H1 (cell line): ENCODE data around the gene FNDC5. TPM values are rescaled to one million over a fixed set of nuclear protein-coding genes. Genes with fewer than 3 reads are reported as not detected.

Experiments used
- CTCF ChIA-PET: fragments of 300-600 bp; sonication (Branson Sonifier 250); formaldehyde crosslinking; loops from one replicate; lab custom pipeline; 2021; ENCODE audit not compliant: partially characterized antibody; lab: Charles Lee
- POLR2A ChIA-PET: fragments of 300-600 bp; sonication (Branson Sonifier 250); formaldehyde crosslinking; loops from one replicate; lab custom pipeline; 2021; ENCODE audit warnings: inconsistent platforms; ENCODE audit not compliant: partially characterized antibody; lab: Charles Lee
- DNase-seq, 2 experiments: peaks; one replicate each; pipeline versions ENCODE4 v3.0.0 to v3.0.0-alpha.2; 2010 to 2022; ENCODE audit warnings: low spot score in 2 of 2, low read depth in 1 of 2, mixed read lengths in 1 of 2
- FAIRE-seq: peaks from 2 replicates; lab custom pipeline; 2011; peaks lifted over from hg19 to GRCh38; lab: Jason Lieb, UNC
- H2AFZ ChIP-seq: 2 replicates; pipeline ENCODE4 v1.8.1; 2012; ENCODE audit warnings: low read length, inconsistent platforms
- H2AK5ac ChIP-seq: 2 replicates; pipeline ENCODE4 v1.6.1; 2013; ENCODE audit warnings: low read depth, low read length
- H2BK120ac ChIP-seq: replicated peaks from 2 replicates; pipeline ENCODE3; 2013; ENCODE audit warnings: low read depth, low read length, inconsistent platforms
- H2BK12ac ChIP-seq: 2 replicates; pipeline ENCODE4 v1.6.1; 2013; ENCODE audit warnings: low read depth, low read length
- H2BK15ac ChIP-seq: 2 replicates; pipeline ENCODE4 v1.6.1; 2013; ENCODE audit warnings: low read length
- H2BK20ac ChIP-seq: 2 replicates; pipeline ENCODE4 v1.6.1; 2013; ENCODE audit warnings: low read length
- H2BK5ac ChIP-seq: 2 replicates; pipeline ENCODE4 v1.6.1; 2013; ENCODE audit warnings: low read depth, low read length
- H3K14ac ChIP-seq: 2 replicates; pipeline ENCODE4 v1.6.1; 2013; ENCODE audit warnings: inconsistent platforms; ENCODE audit not compliant: insufficient read length
- H3K18ac ChIP-seq: 2 replicates; pipeline ENCODE4 v1.6.1; 2013; ENCODE audit warnings: low read length; ENCODE audit errors: extremely low read depth
- H3K23ac ChIP-seq: 2 replicates; pipeline ENCODE4 v1.6.1; 2013; ENCODE audit warnings: inconsistent platforms; ENCODE audit not compliant: insufficient read length
- H3K23me2 ChIP-seq: 2 replicates; pipeline ENCODE4 v1.6.1; 2013; ENCODE audit warnings: low read depth, low read length
- H3K27ac ChIP-seq: 2 replicates; pipeline ENCODE4 v1.6.1; 2011; ENCODE audit warnings: low read depth, low read length, inconsistent platforms
- H3K27me3 ChIP-seq, 4 experiments: replicated peaks in 1 of 4; 1 replicate in 1 of 4; 2 replicates in 3 of 4; pipeline versions ENCODE4 v1.6.1 to v1.8.1; 2011 to 2013; ENCODE audit warnings: low read length in 3 of 4, mild to moderate bottlenecking in 3 of 4, inconsistent platforms in 2 of 4, mixed read lengths in 2 of 4, moderate library complexity in 1 of 4; ENCODE audit not compliant: control insufficient read depth in 3 of 4, insufficient read depth in 3 of 4; ENCODE audit errors: extremely low read depth in 1 of 4
- H3K36me3 ChIP-seq, 4 experiments: 2 replicates each; pipeline versions ENCODE4 v1.6.1 to v1.8.1; 2011 to 2013; ENCODE audit warnings: mild to moderate bottlenecking in 4 of 4, low read length in 3 of 4, moderate library complexity in 2 of 4, control low read depth in 1 of 4, inconsistent platforms in 1 of 4; ENCODE audit not compliant: insufficient read depth in 4 of 4, control insufficient read depth in 2 of 4
- H3K4ac ChIP-seq: replicated peaks from 2 replicates; pipeline ENCODE3; 2013; ENCODE audit warnings: low read length, low read depth, mixed read lengths, inconsistent platforms; ENCODE audit not compliant: insufficient read length
- H3K4me1 ChIP-seq, 4 experiments: replicated peaks in 1 of 4; 1 replicate in 1 of 4; 2 replicates in 3 of 4; pipeline versions ENCODE4 v1.6.1 to v1.8.1; 2011 to 2013; ENCODE audit warnings: low read length in 3 of 4, inconsistent platforms in 2 of 4, mixed read lengths in 1 of 4; ENCODE audit not compliant: insufficient read depth in 4 of 4, control insufficient read depth in 3 of 4
- H3K4me2 ChIP-seq, 2 experiments: 2 replicates each; pipeline versions ENCODE4 v1.6.1 to v1.8.1; 2011 to 2013; ENCODE audit warnings: low read depth in 2 of 2, low read length in 2 of 2, control low read depth in 1 of 2, inconsistent platforms in 1 of 2, mild to moderate bottlenecking in 1 of 2; ENCODE audit not compliant: insufficient read depth in 1 of 2
- H3K4me3 ChIP-seq, 4 experiments: fragments of 200-600, 300-600 bp in 1 of 4; sonication (generic), shearing (Covaris generic), sonication (Bioruptor Twin) in 1 of 4; 2 replicates each; pipeline versions ENCODE4 v1.5.1 to v1.8.1; 2011 to 2016; ENCODE audit warnings: low read length in 4 of 4, low read depth in 3 of 4, control low read depth in 2 of 4, inconsistent platforms in 2 of 4, mild to moderate bottlenecking in 2 of 4, mixed read lengths in 1 of 4, moderate library complexity in 1 of 4; ENCODE audit not compliant: insufficient read depth in 2 of 4; ENCODE audit errors: extremely low read depth in 1 of 4
- H3K56ac ChIP-seq: replicated peaks from 2 replicates; pipeline ENCODE3; 2013; ENCODE audit warnings: low read depth, mild to moderate bottlenecking, mixed read lengths, low read length, inconsistent platforms; ENCODE audit not compliant: insufficient read length
- H3K79me1 ChIP-seq: 2 replicates; pipeline ENCODE4 v1.6.1; 2013; ENCODE audit warnings: low read depth, low read length, control low read depth
- H3K79me2 ChIP-seq, 2 experiments: 2 replicates each; pipeline versions ENCODE4 v1.6.1 to v1.8.1; 2012 to 2013; ENCODE audit warnings: low read length in 2 of 2, mild to moderate bottlenecking in 2 of 2, inconsistent platforms in 1 of 2; ENCODE audit not compliant: insufficient read depth in 2 of 2, control insufficient read depth in 1 of 2
- H3K9ac ChIP-seq, 4 experiments: replicated peaks in 1 of 4; 1 replicate in 1 of 4; 2 replicates in 3 of 4; pipeline versions ENCODE4 v1.6.1 to v1.8.1; 2011 to 2013; ENCODE audit warnings: low read depth in 3 of 4, low read length in 3 of 4, control low read depth in 2 of 4, mild to moderate bottlenecking in 2 of 4, moderate library complexity in 2 of 4, inconsistent platforms in 1 of 4; ENCODE audit errors: extremely low read depth in 1 of 4
- H3K9me3 ChIP-seq, 2 experiments: 2 replicates each; pipeline versions ENCODE4 v1.6.1 to v1.8.1; 2012 to 2013; ENCODE audit warnings: mild to moderate bottlenecking in 2 of 2, moderate library complexity in 2 of 2, control low read depth in 1 of 2, inconsistent platforms in 1 of 2, low read depth in 1 of 2, low read length in 1 of 2, mixed read lengths in 1 of 2; ENCODE audit not compliant: insufficient read depth in 2 of 2
- H4K20me1 ChIP-seq, 2 experiments: replicated peaks in 1 of 2; 2 replicates each; pipeline versions ENCODE3 to v1.8.1; 2011 to 2013; ENCODE audit warnings: inconsistent platforms in 2 of 2, low read length in 2 of 2, mild to moderate bottlenecking in 1 of 2; ENCODE audit not compliant: insufficient read depth in 2 of 2, control insufficient read depth in 1 of 2
- H4K5ac ChIP-seq: 2 replicates; pipeline ENCODE4 v1.6.1; 2013; ENCODE audit warnings: low read length, low read depth, mixed read lengths, inconsistent platforms; ENCODE audit not compliant: insufficient read length
- H4K8ac ChIP-seq: 2 replicates; pipeline ENCODE4 v1.8.0; 2013; ENCODE audit warnings: mild to moderate bottlenecking, moderate library complexity, low read length, inconsistent platforms; ENCODE audit not compliant: insufficient read depth; ENCODE audit errors: extremely low read depth
- H4K91ac ChIP-seq: replicated peaks from 2 replicates; pipeline ENCODE3; 2013; ENCODE audit warnings: low read length, mixed read lengths, inconsistent platforms; ENCODE audit not compliant: insufficient read length
- CHD2 ChIP-seq: IDR thresholded peaks from 2 replicates; pipeline ENCODE4 v1.6.1; 2012; ENCODE audit warnings: low read length, improper control_type of control experiment
- CTCF ChIP-seq, 3 experiments: IDR thresholded peaks; 1 replicate in 2 of 3; 2 replicates in 1 of 3; pipeline versions ENCODE4 v1.5.1 to v1.6.1; 2011; ENCODE audit warnings: low read length in 3 of 3, mild to moderate bottlenecking in 3 of 3, inconsistent platforms in 2 of 3, low read depth in 1 of 3, moderate library complexity in 1 of 3; ENCODE audit not compliant: insufficient read depth in 1 of 3; ENCODE audit errors: control extremely low read depth in 1 of 3
- EP300 ChIP-seq, 2 experiments: IDR thresholded peaks; 1 replicate in 1 of 2; 2 replicates in 1 of 2; pipeline ENCODE4 v1.6.1; 2011 to 2012; ENCODE audit warnings: low read depth in 2 of 2, low read length in 2 of 2, mild to moderate bottlenecking in 2 of 2, borderline replicate concordance in 1 of 2, inconsistent platforms in 1 of 2, moderate library complexity in 1 of 2
- GABPA ChIP-seq: IDR thresholded peaks from 2 replicates; pipeline ENCODE4 v1.6.1; 2011; ENCODE audit warnings: mild to moderate bottlenecking, low read length, moderate library complexity, borderline replicate concordance; ENCODE audit not compliant: insufficient read depth
- MAX ChIP-seq: IDR thresholded peaks from 2 replicates; pipeline ENCODE4 v1.6.1; 2012; ENCODE audit warnings: inconsistent platforms
- RAD21 ChIP-seq, 2 experiments: IDR thresholded peaks in 1 of 2; conservative IDR thresholded peaks in 1 of 2; 2 replicates each; pipeline ENCODE4 v1.6.1; 2011; ENCODE audit warnings: low read depth in 2 of 2, low read length in 2 of 2, improper control_type of control experiment in 1 of 2, inconsistent platforms in 1 of 2, mild to moderate bottlenecking in 1 of 2, moderate library complexity in 1 of 2
- SP2 ChIP-seq: IDR thresholded peaks from 2 replicates; pipeline ENCODE4 v1.6.1; 2012; ENCODE audit warnings: mild to moderate bottlenecking, low read length, inconsistent platforms
- whole genome bisulfite sequencing, 2 experiments: shearing (Covaris generic) in 1 of 2; methylation state at CpG; one replicate each; pipeline versions ENCODE4 v1.1.6 to v1.1.7; 2013 to 2015; ENCODE audit warnings: low lambda C conversion rate in 2 of 2, mixed read lengths in 2 of 2, inconsistent platforms in 1 of 2, low coverage in 1 of 2, missing lambda C conversion rate in 1 of 2; ENCODE audit not compliant: insufficient replicate concordance in 2 of 2, insufficient coverage in 1 of 2, insufficient read length in 1 of 2; ENCODE audit errors: extremely low coverage in 1 of 2, missing lambda C conversion rate in 1 of 2; 5-methylcytosine and 5-hydroxymethylcytosine counted together
- polyA plus RNA-seq, 7 experiments: library from polyadenylated mRNA; depleted of rRNA in 3 of 7; stranded (reverse) in 5 of 7; unstranded in 2 of 7; fragments of >200 nt in 5 of 7; fragments of 200-250 nt in 2 of 7; gene quantifications; 1 replicate in 5 of 7; 2 replicates in 1 of 7; 4 replicates in 1 of 7; pipeline versions ENCODE4 v1.2.1 to v1.2.3, GENCODE V29; 2011 to 2013; ENCODE audit warnings: missing spikeins in 2 of 7, mixed read lengths in 2 of 7
- total RNA-seq: library from RNA; stranded (reverse); fragmentation: NEBNext Ultra II Directional; extraction: Animal tissue kit (Norgen Biotek cat#: 25700); gene quantifications from 2 replicates; pipeline ENCODE4 v1.2.1, GENCODE V29; 2021

FNDC5 gene
- total and polyA plus RNA-seq, 2 of the 8 experiments (the other 6 are each of a cell fraction or from before 2014, with no cell fraction given): 1.8 to 2.0 TPM

GRCh38 chr1:32919811-32920733 lies 49.4 kb upstream of the FNDC5 start:
- H3K79me2 ChIP-seq: no peaks in the 10 kb centered on the region
- H3K23ac ChIP-seq: no peak overlapping the region
- 94% methylated on average over 11 of the region's 11 CpGs; no CpG with 5 or more reads in 1 of the 2 experiments for WGBS, 2 experiments
- no peak overlapping the region for H2BK15ac ChIP-seq
- H4K5ac ChIP-seq: no peak overlapping the region
- no peak overlapping the region for H2AK5ac ChIP-seq
- H3K4ac ChIP-seq: no peak overlapping the region
- H3K9me3 ChIP-seq: no peaks in the 10 kb centered on the region
- ChIA-PET POLR2A (interaction anchor here (1.5 kb wide), 1 partner anchor 13 kb away, joined by 3 read pairs; no protein-coding TSS in a partner anchor), CTCF (interaction anchor here (1.0 to 4.3 kb wide), 6 partner anchors 13 to 135 kb away, joined by 3 to 24 read pairs (median 8); no protein-coding TSS in a partner anchor)
- H2BK120ac ChIP-seq: no peak overlapping the region
- H3K14ac ChIP-seq: no peak overlapping the region
- DNase-seq: no peak
- H3K27ac ChIP-seq: no peak overlapping the region
- peaks cover 5% of the 10 kb centered on the region; the same call in 1 of the 2 replicates for H3K23me2 ChIP-seq
- peaks cover 0 to 4% (median 1%) of the 10 kb centered on the region in 4 experiments; a peak in 2 of 7 replicates for H3K4me1 ChIP-seq
- H3K18ac ChIP-seq: no peak overlapping the region
- H3K4me3 ChIP-seq: no peak overlapping the region
- FAIRE-seq: no peak
- no peak overlapping the region for H2BK12ac ChIP-seq
- no peak overlapping the region for H2BK5ac ChIP-seq
- H4K8ac ChIP-seq: no peak overlapping the region
- no peak overlapping the region for H4K91ac ChIP-seq
- no peak overlapping the region for H2BK20ac ChIP-seq
- no peak overlapping the region for H2AFZ ChIP-seq
- H4K20me1 ChIP-seq: no peaks in the 10 kb centered on the region
- no peak overlapping the region for H3K4me2 ChIP-seq
- H3K27me3 ChIP-seq: peaks cover 6 to 25% (median 23%) of the 10 kb centered on the region in 4 experiments
- H3K36me3 ChIP-seq: no peaks in the 10 kb centered on the region
- H3K79me1 ChIP-seq: no peaks in the 10 kb centered on the region
- no peak overlapping the region for H3K9ac ChIP-seq
- H3K56ac ChIP-seq: no peak overlapping the region
- no peak for TF ChIP-seq SP2
- no peak for TF ChIP-seq CTCF (IDR thresholded peaks at IDR 0.05; ENCODE audit: control extremely low read depth in 1 of 3, insufficient read depth in 1 of 3, low read depth in 1 of 3, low read length in 3 of 3)
- TF ChIP-seq EP300 (IDR thresholded peaks at IDR 0.05; ENCODE audit: borderline replicate concordance in 1 of 2, low read depth in 2 of 2, low read length in 2 of 2): no peak
- no peak for TF ChIP-seq MAX
- no peak for TF ChIP-seq GABPA
- TF ChIP-seq CHD2: no peak
- no peak for TF ChIP-seq RAD21 (IDR thresholded peaks at IDR 0.05 in 1 of 2, conservative IDR thresholded peaks at IDR 0.05 in 1 of 2; ENCODE audit: low read depth in 2 of 2, low read length in 2 of 2)
